GM06990 (cell line): ENCODE data around the gene PROX2.
A peak's percentile ranks its signal among the peaks of the same experiment; 100 is the strongest.

Experiments used
- DNase-seq: peaks from one replicate; pipeline ENCODE4 v3.0.0-alpha.2; 2011; ENCODE audit not compliant: insufficient read length; ENCODE audit errors: extremely low read depth
- H3K27me3 ChIP-seq: replicated peaks from 2 replicates; pipeline ENCODE4 v1.6.0; 2011; ENCODE audit warnings: low read length; ENCODE audit not compliant: control insufficient read depth, insufficient read depth
- H3K36me3 ChIP-seq: 2 replicates; pipeline ENCODE4 v1.5.1; 2011; ENCODE audit warnings: low read length; ENCODE audit not compliant: control insufficient read depth, insufficient read depth
- H3K4me3 ChIP-seq: replicated peaks from 2 replicates; pipeline ENCODE4 v1.5.1; 2011; ENCODE audit warnings: low read depth, mild to moderate bottlenecking, control low read depth, low read length
- TF ChIP-seq, protein P1 (sequence below): IDR thresholded peaks from 2 replicates; pipeline ENCODE4 v1.5.1; 2011; ENCODE audit warnings: low read length, control low read depth, mild to moderate bottlenecking, inconsistent platforms; ENCODE audit not compliant: insufficient read depth, poor library complexity, severe bottlenecking

Gene PROX2

DNA sequence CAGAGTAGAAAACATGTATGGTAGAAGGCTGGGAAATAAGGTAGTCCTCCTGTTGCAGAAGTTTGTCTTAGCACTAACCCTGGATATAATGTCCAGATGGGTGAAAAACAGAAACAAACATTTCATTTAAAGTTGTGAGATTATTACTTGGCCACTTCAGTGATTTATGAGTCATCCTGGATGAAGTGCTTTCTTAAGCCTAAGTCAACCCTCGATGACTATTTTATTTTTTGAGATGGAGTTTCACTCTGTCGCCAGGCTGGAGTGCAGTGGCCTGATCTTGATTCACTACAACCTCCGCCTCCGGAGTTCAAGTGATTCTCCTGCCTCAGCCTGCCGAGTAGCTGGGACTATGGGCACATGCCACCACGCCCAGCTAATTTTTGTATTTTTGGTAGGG, 15.9 kb upstream of the PROX2 start:
- Histone ChIP-seq H3K4me3 (no peak overlapping the region), H3K36me3 (peaks cover 19% of the 10 kb centered on the region), H3K27me3 (no peaks in the 10 kb centered on the region)
- no peak for DNase-seq
- TF ChIP-seq, protein P1, sequence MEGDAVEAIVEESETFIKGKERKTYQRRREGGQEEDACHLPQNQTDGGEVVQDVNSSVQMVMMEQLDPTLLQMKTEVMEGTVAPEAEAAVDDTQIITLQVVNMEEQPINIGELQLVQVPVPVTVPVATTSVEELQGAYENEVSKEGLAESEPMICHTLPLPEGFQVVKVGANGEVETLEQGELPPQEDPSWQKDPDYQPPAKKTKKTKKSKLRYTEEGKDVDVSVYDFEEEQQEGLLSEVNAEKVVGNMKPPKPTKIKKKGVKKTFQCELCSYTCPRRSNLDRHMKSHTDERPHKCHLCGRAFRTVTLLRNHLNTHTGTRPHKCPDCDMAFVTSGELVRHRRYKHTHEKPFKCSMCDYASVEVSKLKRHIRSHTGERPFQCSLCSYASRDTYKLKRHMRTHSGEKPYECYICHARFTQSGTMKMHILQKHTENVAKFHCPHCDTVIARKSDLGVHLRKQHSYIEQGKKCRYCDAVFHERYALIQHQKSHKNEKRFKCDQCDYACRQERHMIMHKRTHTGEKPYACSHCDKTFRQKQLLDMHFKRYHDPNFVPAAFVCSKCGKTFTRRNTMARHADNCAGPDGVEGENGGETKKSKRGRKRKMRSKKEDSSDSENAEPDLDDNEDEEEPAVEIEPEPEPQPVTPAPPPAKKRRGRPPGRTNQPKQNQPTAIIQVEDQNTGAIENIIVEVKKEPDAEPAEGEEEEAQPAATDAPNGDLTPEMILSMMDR = no peak

- TF ChIP-seq, protein P1 = no peak
- Histone ChIP-seq H3K36me3 (peaks cover 11% of the 10 kb centered on the region), H3K27me3 (no peaks in the 10 kb centered on the region), H3K4me3 (no peak overlapping the region)
- no peak for DNase-seq
These were observed 14.3 kb upstream of the PROX2 start for GRCh38 chr14:74890262-74890661.

DNA sequence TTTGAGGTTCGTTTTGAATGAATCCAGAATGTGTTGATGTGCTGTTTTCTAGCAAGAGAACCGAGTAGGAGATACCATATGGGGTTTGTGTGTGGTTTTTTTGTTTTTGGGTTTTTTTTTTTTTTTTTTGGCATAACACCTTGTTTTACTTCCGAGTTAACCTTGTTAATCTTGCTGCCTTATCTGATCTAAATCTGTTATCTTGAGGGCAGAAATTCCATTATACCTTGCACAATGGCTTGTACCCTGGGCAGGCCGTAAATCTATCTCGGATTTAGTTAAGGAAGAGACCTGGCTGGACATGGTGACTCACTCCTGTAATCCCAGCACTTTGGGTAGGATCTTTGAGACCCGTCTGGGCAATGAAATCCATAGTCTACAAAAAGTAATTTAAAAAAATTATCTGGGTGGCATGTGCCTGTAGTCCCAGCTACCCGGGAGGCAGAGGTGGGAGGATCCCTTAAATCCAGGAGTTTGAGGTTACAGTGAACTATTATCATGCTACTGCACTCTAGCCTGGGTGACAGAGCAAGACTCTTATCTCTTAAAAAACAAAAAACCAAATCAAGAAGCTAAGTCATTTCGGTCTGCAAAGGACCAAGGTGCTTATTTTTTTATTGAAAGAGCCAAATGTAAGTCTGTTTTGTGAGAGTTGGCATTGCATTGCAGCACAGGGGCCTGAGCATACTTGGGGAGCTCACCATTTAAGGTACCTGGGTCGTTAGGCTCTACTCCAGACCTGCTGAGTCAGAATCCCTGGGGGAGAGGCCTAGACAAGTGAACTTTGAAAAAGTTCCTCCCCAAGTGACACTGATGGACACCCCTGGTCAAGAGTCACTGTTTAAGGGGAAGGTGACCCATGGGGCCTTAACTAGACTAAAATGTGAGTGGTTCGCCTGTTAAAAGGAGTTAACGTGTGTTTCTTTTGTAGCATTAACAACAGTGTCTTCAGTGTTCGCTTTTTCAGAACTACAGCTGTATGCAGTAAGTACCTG, 12.5 kb upstream of the PROX2 start:
- H3K36me3 ChIP-seq = peaks cover 10% of the 10 kb centered on the region
- TF ChIP-seq, protein P1 = no peak
- H3K27me3 ChIP-seq = no peaks in the 10 kb centered on the region
- DNase-seq = no peak
- no peak overlapping the region for H3K4me3 ChIP-seq

- Histone ChIP-seq H3K36me3 (peaks cover 7% of the 10 kb centered on the region), H3K27me3 (no peaks in the 10 kb centered on the region), H3K4me3 (no peak overlapping the region)
- TF ChIP-seq, protein P1 = no peak
- no peak for DNase-seq
These were observed 10.1 kb upstream of the PROX2 start for GRCh38 chr14:74886001-74886400.

DNA sequence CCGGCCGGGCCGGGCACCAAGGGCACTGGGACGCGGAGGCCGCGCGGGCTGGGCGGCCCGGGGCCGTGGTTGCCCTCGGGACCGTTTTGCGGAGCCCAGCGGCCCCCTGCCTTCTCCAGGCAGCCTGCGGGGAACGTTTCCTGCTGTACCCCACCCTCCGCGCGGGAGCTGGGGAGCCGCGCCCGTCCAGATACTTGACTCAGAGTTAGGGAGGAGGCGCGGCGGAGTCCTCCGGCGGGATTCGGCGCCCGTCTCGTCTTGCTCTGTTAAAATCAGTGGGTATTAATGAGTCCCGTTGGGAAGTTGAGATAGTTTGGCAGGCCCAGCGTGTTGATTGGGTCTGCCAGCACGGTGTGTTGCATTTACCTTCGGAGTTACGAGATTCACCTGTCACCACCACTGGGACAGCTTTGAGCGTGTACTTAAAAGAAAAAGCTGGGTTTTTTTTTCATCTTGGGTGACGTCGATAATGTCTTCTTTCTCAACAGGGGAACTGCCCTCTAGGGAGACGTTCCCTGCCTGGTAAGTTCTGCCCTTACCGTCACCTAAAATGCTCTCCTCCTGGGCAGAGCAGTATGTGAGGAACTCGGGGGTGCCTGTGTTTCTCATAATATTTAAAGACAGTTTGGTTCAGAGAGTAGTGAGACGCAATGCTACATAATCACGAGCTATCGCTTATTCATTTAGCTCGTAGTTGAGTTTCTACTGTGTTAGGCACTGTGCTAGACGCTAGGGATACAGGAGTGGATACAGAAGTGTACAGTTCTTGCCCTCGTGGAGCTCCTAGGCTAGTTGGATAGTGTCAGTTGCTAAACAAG, 6.4 kb upstream of the PROX2 start:
- TF ChIP-seq, protein P1 = no peak
- DNase-seq = no peak
- no peaks in the 10 kb centered on the region for H3K27me3 ChIP-seq
- H3K36me3 ChIP-seq = peaks cover 2% of the 10 kb centered on the region
- H3K4me3 ChIP-seq = peak overlapping the region; percentile 76
